NCI-H128 (cell line): Measurements from ENCODE around the gene SLC4A2.

Source experiments
- DNase-seq: peaks from one replicate; lab custom pipeline; 2025; ENCODE audit not compliant: unreplicated experiment; lab: John Stamatoyannopoulos, UW

Gene SLC4A2

GRCh38 chr7:151045262-151045661, 14.1 kb upstream of the SLC4A2 start:
- no peak for DNase-seq

- DNase-seq, result no peak
These were observed 13.4 kb upstream of the SLC4A2 start for GRCh38 chr7:151045967-151046366.

- DNase-seq, result no peak
These were observed 12.5 kb upstream of the SLC4A2 start for GRCh38 chr7:151046603-151047573.

- no peak for DNase-seq
These were observed 11.2 kb upstream of the SLC4A2 start, which contains the start of gene ASIC3 for GRCh38 chr7:151047976-151048815. Gene ASIC3 (plus strand): TSS chr7:151048531. CDS start chr7:151048886, 355 bp downstream.

- no peak for DNase-seq
These were observed 10.4 kb upstream of the SLC4A2 start for GRCh38 chr7:151048911-151049463.

- DNase-seq, result no peak
These were observed 8.3 kb upstream of the SLC4A2 start for GRCh38 chr7:151051108-151051507.

GRCh38 chr7:151053096-151053495, 6.3 kb upstream of the SLC4A2 start:
- no peak for DNase-seq

- DNase-seq, result no peak
These were observed 5.6 kb upstream of the SLC4A2 start for GRCh38 chr7:151053751-151054150.

- no peak for DNase-seq
These were observed 3.1 kb upstream of the SLC4A2 start for GRCh38 chr7:151056283-151056665.

GRCh38 chr7:151056666-151057505, 2.5 kb upstream of the SLC4A2 start:
- no peak for DNase-seq

- DNase-seq, result no peak
These were observed 1.8 kb upstream of the SLC4A2 start, which contains the start of gene CDK5 for GRCh38 chr7:151057506-151057988. Gene CDK5 (minus strand): TSS chr7:151057897. CDS start chr7:151057848, 49 bp downstream.

- DNase-seq, result peak; percentile 98
These were observed 1.2 kb upstream of the SLC4A2 start for GRCh38 chr7:151057989-151058780.

- DNase-seq, result no peak
These were observed 515 bp upstream of the SLC4A2 start for GRCh38 chr7:151058781-151059366.

- no peak for DNase-seq
These were observed 675 bp downstream of the SLC4A2 start for GRCh38 chr7:151060113-151060415.

- DNase-seq, result no peak
These were observed 1.2 kb downstream of the SLC4A2 start for GRCh38 chr7:151060416-151061212.

- DNase-seq, result no peak
These were observed 2.1 kb downstream of the SLC4A2 start for GRCh38 chr7:151061213-151062110.

- no peak for DNase-seq
These were observed 2.7 kb downstream of the SLC4A2 start for GRCh38 chr7:151062111-151062398.
